Fibroblast of lung (primary cell): ENCODE measurements around the gene ZNF398.

Experiments used
- CTCF ChIP-seq, 2 donors: IDR thresholded peaks in 1 of 2; conservative IDR thresholded peaks in 1 of 2; 1 replicate in 1 of 2; 2 replicates in 1 of 2; pipeline ENCODE4 v1.5.1; 2011 to 2012; ENCODE audit warnings: low read length in 2 of 2, control low read depth in 1 of 2, inconsistent platforms in 1 of 2, low read depth in 1 of 2, mild to moderate bottlenecking in 1 of 2
- EZH2 ChIP-seq: IDR thresholded peaks from 2 replicates; pipeline ENCODE4 v1.5.1; 2012; ENCODE audit warnings: low read length, control low read depth, mild to moderate bottlenecking; ENCODE audit errors: missing control alignments

DNA sequence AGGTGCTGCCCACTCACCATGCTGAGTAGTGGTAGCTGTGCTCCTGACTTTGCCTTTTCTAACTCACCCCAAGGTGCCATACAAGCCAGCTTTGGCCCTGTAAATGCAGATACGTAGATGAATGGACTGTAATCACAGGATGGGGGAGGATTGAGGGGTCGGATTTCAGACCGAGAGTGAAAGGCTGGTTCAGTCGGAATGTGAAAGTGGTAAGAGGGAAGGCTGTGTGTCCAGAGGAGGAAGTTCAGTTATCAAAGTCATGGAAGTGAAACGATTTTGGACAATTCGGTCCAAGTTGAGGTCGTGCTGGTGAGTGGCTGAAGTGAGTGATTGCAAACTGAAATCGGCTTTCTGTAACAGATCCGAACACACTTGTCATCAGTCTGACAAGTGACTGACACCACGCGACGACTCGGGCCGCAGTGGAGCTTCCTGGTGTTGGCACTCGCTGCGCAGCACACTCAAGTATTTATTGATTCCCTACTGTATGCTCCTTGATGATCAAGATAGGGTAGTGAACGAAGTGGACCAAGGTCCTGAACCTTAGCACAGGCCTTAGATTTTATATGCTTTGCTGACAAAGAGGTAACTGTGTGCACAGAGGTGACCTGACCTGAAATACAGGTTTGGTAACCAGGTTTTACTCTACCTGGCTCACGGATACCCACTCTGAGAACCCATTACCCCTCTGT is 58.6 kb downstream of the ZNF398 start:
- TF ChIP-seq EZH2 = no peak
- no peak for TF ChIP-seq CTCF (conservative IDR thresholded peaks at IDR 0.05 in 1 of 2, IDR thresholded peaks at IDR 0.05 in 1 of 2; ENCODE audit: low read depth in 1 of 2, low read length in 2 of 2)
